HepG2 (cell line): ENCODE measurements around the gene CDKN2A. TPM values are rescaled to one million over a fixed set of nuclear protein-coding genes. Genes with fewer than 3 reads are reported as not detected.

ENCODE experiments used
- ATAC-seq: fragments of 200-7000 bp; cut with Tn5 transposase; 3 replicates; pipeline ENCODE4 v1.9.1; 2020; ENCODE audit warnings: mild to moderate bottlenecking, moderate library complexity
- BruUV-seq: library from RNA; stranded (reverse); fragments of 400-500 nt; replicated peaks from 2 replicates; lab custom pipeline; 2021; lab: Mats Ljungman, UMichigan
- CTCF ChIA-PET: fragments of 300-600 bp; formaldehyde crosslinking; extraction: SDS; loops from one replicate; lab custom pipeline; 2021; ENCODE audit warnings: low total read pairs, inconsistent platforms, low intra/inter-chr PET ratio; lab: Yijun Ruan, JAX
- POLR2A ChIA-PET: fragments of 350-600 bp; sonication (Branson Sonifier 250); formaldehyde crosslinking; loops from one replicate; lab custom pipeline; 2020; ENCODE audit warnings: antibody characterized with exemption, inconsistent platforms; lab: Yijun Ruan, JAX
- DNase-seq: peaks from one replicate; pipeline ENCODE4 v3.0.0-alpha.2; 2015; ENCODE audit warnings: low spot score
- FAIRE-seq: peaks from 3 replicates; lab custom pipeline; 2011; peaks lifted over from hg19 to GRCh38; lab: Jason Lieb, UNC
- H2AFZ ChIP-seq: one replicate; pipeline ENCODE4 v1.6.1; 2011; ENCODE audit warnings: low read length, inconsistent platforms
- H3K27ac ChIP-seq: fragments of 300-600 bp; 3 replicates; pipeline ENCODE4 v1.8.0; 2011; ENCODE audit warnings: mixed run types, mild to moderate bottlenecking, mixed read lengths, low read length, inconsistent platforms; ENCODE audit not compliant: insufficient read depth; ENCODE audit errors: extremely low read length
- H3K27me3 ChIP-seq, 2 experiments: fragments of 200-600 bp in 1 of 2; 2 replicates in 1 of 2; 3 replicates in 1 of 2; pipeline versions ENCODE4 v1.6.0 to v1.8.0; 2011; ENCODE audit warnings: low read length in 2 of 2, mild to moderate bottlenecking in 2 of 2, moderate library complexity in 2 of 2, inconsistent platforms in 1 of 2; ENCODE audit not compliant: insufficient read depth in 2 of 2, control insufficient read depth in 1 of 2
- H3K36me3 ChIP-seq, 2 experiments: fragments of 200-600 bp in 1 of 2; replicated peaks in 1 of 2; 2 replicates in 1 of 2; 3 replicates in 1 of 2; pipeline versions ENCODE4 v1.5.1 to v1.8.0; 2011; ENCODE audit warnings: low read length in 2 of 2, inconsistent platforms in 1 of 2; ENCODE audit not compliant: insufficient read depth in 2 of 2, control insufficient read depth in 1 of 2
- H3K4me1 ChIP-seq: 2 replicates; pipeline ENCODE4 v1.5.1; 2012; ENCODE audit warnings: low read length, inconsistent platforms; ENCODE audit not compliant: insufficient read depth
- H3K4me2 ChIP-seq: 2 replicates; pipeline ENCODE4 v1.6.0; 2011; ENCODE audit warnings: low read depth, low read length, inconsistent platforms
- H3K4me3 ChIP-seq, 3 experiments: fragments of 200-600 bp in 1 of 3; sonication (generic), shearing (Covaris generic) in 1 of 3; replicated peaks in 1 of 3; 2 replicates each; pipeline ENCODE4 v1.5.1; 2011 to 2016; ENCODE audit warnings: low read length in 3 of 3, inconsistent platforms in 2 of 3, low read depth in 2 of 3, mild to moderate bottlenecking in 2 of 3, control low read depth in 1 of 3, mixed read lengths in 1 of 3; ENCODE audit not compliant: insufficient read depth in 1 of 3
- H3K79me2 ChIP-seq: one replicate; pipeline ENCODE4 v1.6.1; 2011; ENCODE audit warnings: low read length, inconsistent platforms; ENCODE audit not compliant: insufficient read depth
- H3K9ac ChIP-seq: 2 replicates; pipeline ENCODE4 v1.6.0; 2011; ENCODE audit warnings: mild to moderate bottlenecking, low read depth, low read length, inconsistent platforms; ENCODE audit not compliant: insufficient read depth
- H3K9me3 ChIP-seq: 2 replicates; pipeline ENCODE4 v1.5.1; 2012; ENCODE audit warnings: mild to moderate bottlenecking, low read length
- H4K20me1 ChIP-seq: 2 replicates; pipeline ENCODE4 v1.6.0; 2011; ENCODE audit warnings: inconsistent platforms, mild to moderate bottlenecking, low read length, moderate library complexity; ENCODE audit not compliant: insufficient read depth
- AHDC1 ChIP-seq: sonication (generic); formaldehyde crosslinking; IDR thresholded peaks from 2 replicates; pipeline ENCODE4 v1.5.1; 2020; ENCODE audit warnings: mild to moderate bottlenecking, missing genetic modification reagents, borderline replicate concordance
- ARID5B ChIP-seq: IDR thresholded peaks from 2 replicates; pipeline ENCODE4 v1.4.0; 2020; ENCODE audit warnings: mild to moderate bottlenecking, missing genetic modification reagents
- CEBPB ChIP-seq: IDR thresholded peaks from 2 replicates; pipeline ENCODE4 v1.6.1; 2011; ENCODE audit warnings: low read depth, low read length, improper control_type of control experiment, borderline replicate concordance
- CEBPG ChIP-seq: IDR thresholded peaks from 2 replicates; pipeline ENCODE4 v1.6.1; 2016
- FOSL1 ChIP-seq: sonication (generic); formaldehyde crosslinking; IDR thresholded peaks from 2 replicates; pipeline ENCODE4 v1.9.0; 2021; ENCODE audit warnings: missing genetic modification reagents, borderline replicate concordance
- FOSL2 ChIP-seq: sonication (generic); formaldehyde crosslinking; IDR thresholded peaks from 2 replicates; pipeline ENCODE4 v1.4.0; 2020; ENCODE audit warnings: missing genetic modification reagents
- FOXA3 ChIP-seq: IDR thresholded peaks from 2 replicates; pipeline ENCODE4 v1.6.1; 2016; ENCODE audit warnings: missing genetic modification reagents, missing compliant biosample characterization
- HNRNPUL1 ChIP-seq: fragments of 200-400 bp; formaldehyde crosslinking; IDR thresholded peaks from 2 replicates; pipeline ENCODE4 v1.6.1; 2017; ENCODE audit warnings: low read depth, mild to moderate bottlenecking, low read length, moderate library complexity
- RAD51 ChIP-seq: fragments of 450-650 bp; IDR thresholded peaks from 2 replicates; pipeline ENCODE4 v1.6.1; 2016; ENCODE audit warnings: borderline replicate concordance
- SOX13 ChIP-seq, 3 experiments: fragments of 450-650 bp in 1 of 3; sonication (generic) in 1 of 3; formaldehyde crosslinking in 1 of 3; IDR thresholded peaks in 2 of 3; conservative IDR thresholded peaks in 1 of 3; 2 replicates each; pipeline versions ENCODE4 v1.5.0 to v1.6.1; 2016 to 2020; ENCODE audit warnings: antibody characterized with exemption in 1 of 3, mild to moderate bottlenecking in 1 of 3, missing compliant biosample characterization in 1 of 3, missing genetic modification reagents in 1 of 3, moderate library complexity in 1 of 3
- TCF12 ChIP-seq, 2 experiments: fragments of 450-650 bp in 1 of 2; sonication (generic) in 1 of 2; formaldehyde crosslinking in 1 of 2; IDR thresholded peaks; 2 replicates each; pipeline versions ENCODE4 v1.6.1 to v1.8.0; 2017 to 2022; ENCODE audit warnings: antibody characterized with exemption in 1 of 2, mild to moderate bottlenecking in 1 of 2, missing genetic modification reagents in 1 of 2, moderate library complexity in 1 of 2
- ZNF567 ChIP-seq: sonication (generic); formaldehyde crosslinking; IDR thresholded peaks from 2 replicates; pipeline ENCODE4 v1.8.1; 2023; ENCODE audit warnings: mild to moderate bottlenecking, missing genetic modification reagents, borderline replicate concordance
- ZNF614 ChIP-seq: IDR thresholded peaks from 2 replicates; pipeline ENCODE4 v1.6.1; 2018; ENCODE audit warnings: missing biosample characterization, missing genetic modification reagents, inconsistent platforms, borderline replicate concordance
- WGBS: methylation state at CpG from one replicate; pipeline ENCODE4 v1.1.6; 2017; ENCODE audit warnings: low lambda C conversion rate; 5-methylcytosine and 5-hydroxymethylcytosine counted together
- in situ Hi-C: cut with HindIII; loops from 2 replicates; pipeline ENCODE4 v1.10.0; 2017; ENCODE audit warnings: low pct_unique_long_range_greater_than_20kb; ENCODE audit not compliant: extremely low pct_ligation_motif_present
- intact Hi-C: fragments of 100-400 bp; cut with micrococcal nuclease; formaldehyde crosslinking; loops from one replicate; pipeline ENCODE4 v1.10.0; 2022; ENCODE audit not compliant: unreplicated experiment
- polyA plus RNA-seq, 8 experiments: library from polyadenylated mRNA; depleted of rRNA in 3 of 8; stranded (reverse) in 7 of 8; unstranded in 1 of 8; fragments of >200 nt; fragmentation: Illumina TruSeq in 4 of 8; extraction: Trizol in 4 of 8; gene quantifications; 2 replicates each; pipeline versions ENCODE4 v1.2.1 to v1.2.3, GENCODE V29; 2011 to 2016; ENCODE audit warnings: low read depth in 4 of 8, missing spikeins in 1 of 8, mixed read lengths in 1 of 8; ENCODE audit not compliant: insufficient read depth in 1 of 8
- total RNA-seq, 5 experiments: library from RNA; depleted of rRNA; stranded (reverse); fragments of >200 nt; fragmentation: Illumina TruSeq; extraction: Trizol; gene quantifications; 2 replicates each; pipeline ENCODE4 v1.2.3, GENCODE V29; 2016; ENCODE audit warnings: low read depth in 1 of 5

Gene CDKN2A
- total and polyA plus RNA-seq, 2 of the 13 experiments (the other 11 are each of a cell fraction or from before 2014, with no cell fraction given): 4.2 to 4.8 TPM

- intact Hi-C loops: no loop called here
- ChIA-PET CTCF (no interaction called here), POLR2A (interaction anchor here (1.6 kb wide), 1 partner anchor 21 kb away, joined by 4 read pairs; the partner anchor contains the start of gene CDKN2B)
- Histone ChIP-seq H3K9ac (no peak overlapping the region), H3K9me3 (no peaks in the 10 kb centered on the region), H4K20me1 (no peaks in the 10 kb centered on the region), H2AFZ (no peak overlapping the region), H3K27me3 (peaks cover 0 to 3% of the 10 kb centered on the region in 2 experiments; a peak in 2 of 5 replicates), H3K27ac (no peak overlapping the region), H3K4me1 (peaks cover 6% of the 10 kb centered on the region; the same call in 1 of the 2 replicates), H3K79me2 (no peaks in the 10 kb centered on the region), H3K36me3 (no peaks in the 10 kb centered on the region), H3K4me2 (no peak overlapping the region), H3K4me3 (no peak overlapping the region)
- DNase-seq: peak; percentile 54
- 0% methylated on average over 1 of the region's 1 CpG for WGBS
- in situ Hi-C loops: loop anchor here (10.0 kb wide), 1 partner anchor 215 kb away; no protein-coding TSS in a partner anchor
- TF ChIP-seq CEBPG (CRISPR knock-in tag) (0 out of 2 replicates have a peak, but pooled peaks have one; percentile 17), ARID5B (CRISPR knock-in tag) (peak; percentile 34; the same call in 1 of the 2 replicates), FOSL2 (CRISPR knock-in tag) (peak; percentile 72), FOXA3 (CRISPR knock-in tag) (peak; percentile 44; the same call in 1 of the 2 replicates), AHDC1 (CRISPR knock-in tag) (peak; percentile 14; the same call in 1 of the 2 replicates), ZNF614 (no peak), SOX13 (IDR thresholded peaks at IDR 0.05) (no peak), SOX13 (CRISPR knock-in tag; conservative IDR thresholded peaks at IDR 0.05 in 1 of 2, IDR thresholded peaks at IDR 0.05 in 1 of 2) (peak in 1 of 2 experiments; percentile 13; a peak in 1 of 4 replicates), ZNF567 (CRISPR knock-in tag) (no peak), TCF12 (IDR thresholded peaks at IDR 0.05) (no peak), TCF12 (CRISPR knock-in tag; IDR thresholded peaks at IDR 0.05) (no peak), FOSL1 (CRISPR knock-in tag) (peak; percentile 63; the same call in 1 of the 2 replicates), HNRNPUL1 (no peak), RAD51 (no peak), CEBPB (peak; percentile 63; the same call in 1 of the 2 replicates)
- FAIRE-seq: no peak
- ATAC-seq: no peak; the same call in 2 of the 3 replicates
- no TSS peak for BruUV-seq
Measured at GRCh38 chr9:22030101-22030598, 36.0 kb upstream of the CDKN2A start.
